CD14-positive monocyte (primary cell): ENCODE measurements around the gene PDE4D. TPM values are rescaled to one million over a fixed set of nuclear protein-coding genes. Genes with fewer than 3 reads are reported as not detected.

ENCODE experiments used
- DNase-seq, 3 donors: peaks; one replicate each; pipeline ENCODE4 v3.0.0-alpha.2; 2011 to 2022
- H2AFZ ChIP-seq: 2 replicates; pipeline ENCODE4 v1.6.0; 2012; ENCODE audit warnings: mild to moderate bottlenecking, low read depth, low read length, inconsistent platforms; ENCODE audit not compliant: insufficient read depth, poor library complexity, severe bottlenecking
- H3K27ac ChIP-seq, 2 donors: 1 replicate in 1 of 2; 2 replicates in 1 of 2; pipeline ENCODE4 v1.5.1; 2012 to 2013; ENCODE audit warnings: low read length in 2 of 2, control low read depth in 1 of 2, inconsistent platforms in 1 of 2, low read depth in 1 of 2, mild to moderate bottlenecking in 1 of 2
- H3K27me3 ChIP-seq, 2 donors: one replicate each; pipeline versions ENCODE4 v1.6.0 to v1.6.1; 2011 to 2013; ENCODE audit warnings: low read length in 2 of 2; ENCODE audit not compliant: control insufficient read depth in 2 of 2, insufficient read depth in 2 of 2
- H3K36me3 ChIP-seq, 2 donors: replicated peaks in 1 of 2; 1 replicate in 1 of 2; 2 replicates in 1 of 2; pipeline versions ENCODE4 v1.5.1 to v1.6.1; 2012 to 2013; ENCODE audit warnings: low read length in 2 of 2, control low read depth in 1 of 2, inconsistent platforms in 1 of 2, mild to moderate bottlenecking in 1 of 2; ENCODE audit not compliant: insufficient read depth in 2 of 2, control insufficient read depth in 1 of 2
- H3K4me1 ChIP-seq, 2 donors: 1 replicate in 1 of 2; 2 replicates in 1 of 2; pipeline versions ENCODE4 v1.5.1 to v1.6.1; 2012 to 2013; ENCODE audit warnings: low read length in 2 of 2, control low read depth in 1 of 2, inconsistent platforms in 1 of 2, mild to moderate bottlenecking in 1 of 2, moderate library complexity in 1 of 2; ENCODE audit not compliant: insufficient read depth in 2 of 2, control insufficient read depth in 1 of 2
- H3K4me2 ChIP-seq: replicated peaks from 2 replicates; pipeline ENCODE3; 2012; ENCODE audit warnings: low read length, moderate library complexity, mild to moderate bottlenecking; ENCODE audit not compliant: poor library complexity, severe bottlenecking; ENCODE audit errors: extremely low read depth
- H3K4me3 ChIP-seq, 3 experiments: fragments of 200-600 bp in 1 of 3; sonication (generic) in 1 of 3; replicated peaks in 1 of 3; 1 replicate in 2 of 3; 2 replicates in 1 of 3; pipeline ENCODE4 v1.5.1; 2011 to 2013; ENCODE audit warnings: low read length in 3 of 3, mild to moderate bottlenecking in 3 of 3, control low read depth in 2 of 3, low read depth in 2 of 3, inconsistent platforms in 1 of 3, moderate library complexity in 1 of 3
- H3K79me2 ChIP-seq: 2 replicates; pipeline ENCODE4 v1.6.0; 2012; ENCODE audit warnings: mild to moderate bottlenecking, control low read depth, inconsistent platforms, low read length, moderate library complexity; ENCODE audit not compliant: insufficient read depth
- H3K9ac ChIP-seq: 2 replicates; pipeline ENCODE4 v1.6.0; 2017; ENCODE audit warnings: low read length, mild to moderate bottlenecking; ENCODE audit not compliant: insufficient read depth, poor library complexity, severe bottlenecking
- H3K9me3 ChIP-seq, 2 donors: replicated peaks in 1 of 2; 1 replicate in 1 of 2; 2 replicates in 1 of 2; pipeline versions ENCODE4 v1.5.1 to v1.6.1; 2012 to 2013; ENCODE audit warnings: low read length in 2 of 2, control low read depth in 1 of 2; ENCODE audit not compliant: control insufficient read depth in 1 of 2, insufficient read depth in 1 of 2
- H4K20me1 ChIP-seq: 2 replicates; pipeline ENCODE4 v1.6.0; 2012; ENCODE audit warnings: mild to moderate bottlenecking, low read length, control low read depth, moderate library complexity; ENCODE audit not compliant: insufficient read depth
- H3K27ac Mint-ChIP-seq, 7 donors: one replicate each; pipeline ENCODE4 v1.8.0; 2020; ENCODE audit warnings: mild to moderate bottlenecking in 7 of 7, mixed read lengths in 7 of 7, moderate library complexity in 6 of 7, inconsistent platforms in 2 of 7
- H3K27me3 Mint-ChIP-seq, 3 donors: one replicate each; pipeline ENCODE4 v1.8.0; 2021 to 2022; ENCODE audit warnings: low read depth in 3 of 3, mild to moderate bottlenecking in 3 of 3, mixed read lengths in 3 of 3, moderate library complexity in 3 of 3, inconsistent platforms in 1 of 3
- H3K36me3 Mint-ChIP-seq, 2 donors: one replicate each; pipeline ENCODE4 v1.8.0; 2020; ENCODE audit warnings: mixed read lengths in 2 of 2, inconsistent platforms in 1 of 2, mild to moderate bottlenecking in 1 of 2
- H3K4me1 Mint-ChIP-seq: one replicate; pipeline ENCODE4 v1.8.0; 2020; ENCODE audit warnings: mild to moderate bottlenecking, mixed read lengths
- H3K4me3 Mint-ChIP-seq, 2 donors: one replicate each; pipeline ENCODE4 v1.8.0; 2020; ENCODE audit warnings: mild to moderate bottlenecking in 2 of 2, mixed read lengths in 2 of 2, moderate library complexity in 1 of 2
- H3K9me3 Mint-ChIP-seq, 7 donors: one replicate each; pipeline ENCODE4 v1.8.0; 2020 to 2022; ENCODE audit warnings: mixed read lengths in 7 of 7, mild to moderate bottlenecking in 6 of 7, moderate library complexity in 6 of 7, inconsistent platforms in 2 of 7
- WGBS: methylation state at CpG from one replicate; pipeline ENCODE4 v1.1.5; 2013; ENCODE audit warnings: missing lambda C conversion rate; ENCODE audit not compliant: insufficient coverage; 5-methylcytosine and 5-hydroxymethylcytosine counted together
- intact Hi-C, 2 donors: fragments of 100-400 bp; cut with micrococcal nuclease; formaldehyde crosslinking; loops; one replicate each; pipeline versions ENCODE4 v1.15.0 to v1.15.1; 2023
- polyA plus RNA-seq, 3 donors: library from polyadenylated mRNA; depleted of rRNA in 1 of 3; unstranded in 2 of 3; stranded (reverse) in 1 of 3; fragments of 300-500 nt in 2 of 3; fragments of >200 nt in 1 of 3; fragmentation: Illumina TruSeq in 2 of 3; gene quantifications; 1 replicate in 2 of 3; 2 replicates in 1 of 3; pipeline ENCODE4 v1.2.3, GENCODE V29; 2012 to 2021
- TF ChIP-seq, protein P1 (sequence below): fragments of 200-600 bp; IDR thresholded peaks from one replicate; pipeline ENCODE4 v1.8.0; 2022; ENCODE audit warnings: antibody characterized with exemption, mild to moderate bottlenecking

The PDE4D gene
- polyA plus RNA-seq, 3 donors, result 1.9 to 3.4 (median 2.8) TPM

DNA sequence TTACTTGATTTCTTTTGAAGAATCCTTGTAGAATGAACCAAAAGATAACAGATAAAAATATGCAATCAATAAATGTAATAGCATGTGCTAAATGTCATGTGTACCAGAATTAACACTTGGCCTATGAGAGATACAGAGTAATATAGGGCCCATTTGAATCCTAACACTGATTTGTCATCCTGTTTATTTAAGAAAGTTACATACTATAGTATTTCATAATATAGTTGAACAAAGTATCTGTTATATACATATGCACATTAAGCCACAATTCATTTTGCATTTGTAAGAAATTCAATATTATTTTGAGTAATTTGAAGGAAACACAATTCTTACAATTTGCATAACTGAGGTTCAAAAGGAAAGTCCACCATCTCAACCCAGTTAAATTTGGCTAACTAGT is 389.5 kb downstream of the PDE4D start:
- no peaks in the 10 kb centered on the region for H3K36me3 ChIP-seq
- no peaks in the 10 kb centered on the region for H3K9me3 ChIP-seq
- no peaks in the 10 kb centered on the region for H3K4me1 Mint-ChIP-seq
- H3K36me3 Mint-ChIP-seq, result no peaks in the 10 kb centered on the region
- H3K4me2 ChIP-seq, result no peak overlapping the region
- peaks cover 0 to 1% (median 0%) of the 10 kb centered on the region in 7 donors for H3K9me3 Mint-ChIP-seq
- no peak overlapping the region for H3K9ac ChIP-seq
- H3K27ac ChIP-seq, result no peak overlapping the region
- no peak overlapping the region for H3K4me3 Mint-ChIP-seq
- no peak overlapping the region for H3K4me3 ChIP-seq
- TF ChIP-seq, protein P1, sequence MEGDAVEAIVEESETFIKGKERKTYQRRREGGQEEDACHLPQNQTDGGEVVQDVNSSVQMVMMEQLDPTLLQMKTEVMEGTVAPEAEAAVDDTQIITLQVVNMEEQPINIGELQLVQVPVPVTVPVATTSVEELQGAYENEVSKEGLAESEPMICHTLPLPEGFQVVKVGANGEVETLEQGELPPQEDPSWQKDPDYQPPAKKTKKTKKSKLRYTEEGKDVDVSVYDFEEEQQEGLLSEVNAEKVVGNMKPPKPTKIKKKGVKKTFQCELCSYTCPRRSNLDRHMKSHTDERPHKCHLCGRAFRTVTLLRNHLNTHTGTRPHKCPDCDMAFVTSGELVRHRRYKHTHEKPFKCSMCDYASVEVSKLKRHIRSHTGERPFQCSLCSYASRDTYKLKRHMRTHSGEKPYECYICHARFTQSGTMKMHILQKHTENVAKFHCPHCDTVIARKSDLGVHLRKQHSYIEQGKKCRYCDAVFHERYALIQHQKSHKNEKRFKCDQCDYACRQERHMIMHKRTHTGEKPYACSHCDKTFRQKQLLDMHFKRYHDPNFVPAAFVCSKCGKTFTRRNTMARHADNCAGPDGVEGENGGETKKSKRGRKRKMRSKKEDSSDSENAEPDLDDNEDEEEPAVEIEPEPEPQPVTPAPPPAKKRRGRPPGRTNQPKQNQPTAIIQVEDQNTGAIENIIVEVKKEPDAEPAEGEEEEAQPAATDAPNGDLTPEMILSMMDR, result no peak
- no peak overlapping the region for H3K27ac Mint-ChIP-seq
- DNase-seq, result no peak
- no peak overlapping the region for H2AFZ ChIP-seq
- H3K4me1 ChIP-seq, result no peaks in the 10 kb centered on the region
- H3K27me3 Mint-ChIP-seq, result peaks cover 0 to 1% (median 0%) of the 10 kb centered on the region in 3 donors
- intact Hi-C loops, result no loop called here
- no peaks in the 10 kb centered on the region for H3K27me3 ChIP-seq
- no peaks in the 10 kb centered on the region for H4K20me1 ChIP-seq
- no peaks in the 10 kb centered on the region for H3K79me2 ChIP-seq

DNA sequence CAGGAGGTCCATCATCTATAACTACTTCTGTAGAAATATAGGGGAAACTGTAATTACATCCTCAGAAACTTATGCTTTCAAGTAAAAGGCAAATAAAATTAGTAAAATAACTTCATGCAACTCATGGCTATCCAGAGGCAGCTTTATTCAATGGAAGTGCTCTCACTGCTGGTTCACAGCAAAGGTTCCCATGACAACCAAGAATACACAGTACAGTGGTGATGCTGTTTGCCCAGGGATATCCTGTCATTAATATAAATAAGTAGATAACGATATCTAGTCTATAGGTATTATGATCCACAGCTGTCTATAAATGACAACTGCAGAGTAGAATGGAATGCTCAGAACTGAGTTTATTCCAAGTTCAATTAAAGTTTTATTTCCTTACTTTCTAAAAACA is 390.3 kb downstream of the PDE4D start:
- WGBS, result no CpG with 5 or more reads among the region's 1 CpG
- no peak for DNase-seq

More for the DNA sequence above, 390.3 kb downstream of the PDE4D start:
- intact Hi-C loops, result no loop called here
- Histone ChIP-seq H3K27me3 (no peaks in the 10 kb centered on the region), H4K20me1 (no peaks in the 10 kb centered on the region), H3K9me3 (no peaks in the 10 kb centered on the region), H3K27ac (no peak overlapping the region), H3K4me1 (no peaks in the 10 kb centered on the region), H3K9ac (no peak overlapping the region), H3K36me3 (no peaks in the 10 kb centered on the region), H3K4me3 (no peak overlapping the region), H3K4me2 (no peak overlapping the region), H3K79me2 (no peaks in the 10 kb centered on the region), H2AFZ (no peak overlapping the region)
- Mint-ChIP-seq H3K36me3 (no peaks in the 10 kb centered on the region), H3K4me1 (no peaks in the 10 kb centered on the region), H3K27me3 (peaks cover 0 to 1% (median 0%) of the 10 kb centered on the region in 3 donors), H3K4me3 (no peak overlapping the region), H3K27ac (no peak overlapping the region), H3K9me3 (peaks cover 0 to 1% (median 0%) of the 10 kb centered on the region in 7 donors)
- TF ChIP-seq, protein P1, result no peak
